ENCODE data around the gene RTF2.

DNA sequence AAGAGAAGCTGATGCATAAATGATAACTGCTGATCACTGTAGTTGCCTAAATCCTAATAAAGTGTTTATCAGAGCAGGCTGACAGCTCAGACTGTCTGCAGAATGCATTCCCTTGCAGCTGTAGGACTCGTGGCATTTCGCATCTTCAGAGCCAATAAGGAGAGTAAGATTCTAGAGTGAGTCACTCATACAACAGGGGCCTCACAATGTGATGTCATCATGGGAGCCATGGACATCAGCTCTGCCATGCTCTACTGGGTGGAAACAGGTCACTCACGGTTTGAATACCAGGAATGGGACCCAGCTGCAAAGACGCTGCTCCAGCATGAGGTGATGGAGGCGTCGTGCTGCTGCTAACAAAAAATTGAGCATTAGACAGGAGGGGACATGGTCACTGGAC is 72.0 kb downstream of the RTF2 start:
- TF ChIP-seq, protein P1, sequence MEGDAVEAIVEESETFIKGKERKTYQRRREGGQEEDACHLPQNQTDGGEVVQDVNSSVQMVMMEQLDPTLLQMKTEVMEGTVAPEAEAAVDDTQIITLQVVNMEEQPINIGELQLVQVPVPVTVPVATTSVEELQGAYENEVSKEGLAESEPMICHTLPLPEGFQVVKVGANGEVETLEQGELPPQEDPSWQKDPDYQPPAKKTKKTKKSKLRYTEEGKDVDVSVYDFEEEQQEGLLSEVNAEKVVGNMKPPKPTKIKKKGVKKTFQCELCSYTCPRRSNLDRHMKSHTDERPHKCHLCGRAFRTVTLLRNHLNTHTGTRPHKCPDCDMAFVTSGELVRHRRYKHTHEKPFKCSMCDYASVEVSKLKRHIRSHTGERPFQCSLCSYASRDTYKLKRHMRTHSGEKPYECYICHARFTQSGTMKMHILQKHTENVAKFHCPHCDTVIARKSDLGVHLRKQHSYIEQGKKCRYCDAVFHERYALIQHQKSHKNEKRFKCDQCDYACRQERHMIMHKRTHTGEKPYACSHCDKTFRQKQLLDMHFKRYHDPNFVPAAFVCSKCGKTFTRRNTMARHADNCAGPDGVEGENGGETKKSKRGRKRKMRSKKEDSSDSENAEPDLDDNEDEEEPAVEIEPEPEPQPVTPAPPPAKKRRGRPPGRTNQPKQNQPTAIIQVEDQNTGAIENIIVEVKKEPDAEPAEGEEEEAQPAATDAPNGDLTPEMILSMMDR (IDR thresholded peaks at IDR 0.05), result no peak
- TF ChIP-seq POLR2A (IDR thresholded peaks at IDR 0.05), result no peak

All from tibial nerve (tissue), 3 donors.